Measurements from ENCODE around the gene EFHC1. TPM values are rescaled to one million over a fixed set of nuclear protein-coding genes. Genes with fewer than 3 reads are reported as not detected.

EFHC1 gene
- total and polyA plus RNA-seq, 8 donors = 14.6 to 73.0 (median 53.1) TPM

GRCh38 chr6:52491203-52492069 lies 71.3 kb downstream of the EFHC1 start:
- Histone ChIP-seq H3K4me1 (peaks cover 0 to 13% of the 10 kb centered on the region in 2 donors), H3K27me3 (no peaks in the 10 kb centered on the region), H3K4me3 (no peak overlapping the region), H3K27ac (peak overlapping the region in 1 of 2 donors; percentile 55), H3K36me3 (peaks cover 0 to 5% of the 10 kb centered on the region in 2 donors), H3K9me3 (no peaks in the 10 kb centered on the region)
- peak in 1 of 4 donors; percentile 43 for DNase-seq
- intact Hi-C loops (cut with DNase I) = no loop called here
- TF ChIP-seq CTCF (IDR thresholded peaks at IDR 0.05) = no peak
- ATAC-seq = no peak

DNA sequence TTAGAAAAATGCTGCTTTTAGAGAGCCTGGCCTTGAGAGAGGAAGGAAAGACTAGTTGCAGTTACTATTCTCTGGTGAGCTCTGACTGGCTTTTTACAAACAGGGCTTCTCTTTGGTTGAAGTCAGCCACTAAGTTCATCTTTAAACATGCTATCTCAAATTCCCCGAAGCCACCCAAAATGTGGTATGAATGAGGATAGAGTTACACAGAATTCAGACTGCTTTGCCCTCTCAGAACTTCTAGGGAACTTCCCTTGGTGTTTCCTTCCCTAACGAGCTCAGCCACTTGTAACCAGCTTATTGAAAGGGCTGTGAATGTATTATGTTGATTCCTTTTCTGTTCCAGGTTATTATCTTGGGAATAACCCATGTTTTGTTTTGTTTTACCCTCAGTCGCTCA lies 73.5 kb downstream of the EFHC1 start:
- H3K4me3 ChIP-seq = no peak overlapping the region
- intact Hi-C loops (cut with DNase I) = no loop called here
- DNase-seq = no peak
- H3K4me1 ChIP-seq = peaks cover 3 to 19% of the 10 kb centered on the region in 2 donors
- no peak for TF ChIP-seq CTCF (IDR thresholded peaks at IDR 0.05)
- ATAC-seq = no peak
- H3K27me3 ChIP-seq = no peaks in the 10 kb centered on the region
- no peak overlapping the region for H3K27ac ChIP-seq
- H3K9me3 ChIP-seq = no peaks in the 10 kb centered on the region
- peaks cover 0 to 5% of the 10 kb centered on the region in 2 donors for H3K36me3 ChIP-seq

GRCh38 chr6:52494298-52495072 lies 74.3 kb downstream of the EFHC1 start:
- intact Hi-C loops (cut with DNase I) = no loop called here

GRCh38 chr6:52495922-52496321 lies 75.8 kb downstream of the EFHC1 start:
- ATAC-seq = no peak
- Histone ChIP-seq H3K4me1 (peaks cover 3 to 15% of the 10 kb centered on the region in 2 donors), H3K27me3 (no peaks in the 10 kb centered on the region), H3K4me3 (no peak overlapping the region), H3K36me3 (peaks cover 0 to 10% of the 10 kb centered on the region in 2 donors), H3K9me3 (no peaks in the 10 kb centered on the region), H3K27ac (no peak overlapping the region)
- TF ChIP-seq CTCF (IDR thresholded peaks at IDR 0.05) = no peak
- intact Hi-C loops (cut with DNase I) = no loop called here
- no peak for DNase-seq

More at GRCh38 chr6:52494298-52495072, 74.3 kb downstream of the EFHC1 start:
- Histone ChIP-seq H3K4me1 (peaks cover 3 to 19% of the 10 kb centered on the region in 2 donors), H3K27ac (no peak overlapping the region), H3K27me3 (no peaks in the 10 kb centered on the region), H3K36me3 (peaks cover 0 to 5% of the 10 kb centered on the region in 2 donors), H3K4me3 (no peak overlapping the region), H3K9me3 (no peaks in the 10 kb centered on the region)
- ATAC-seq (no peak), DNase-seq (no peak)
- TF ChIP-seq CTCF (IDR thresholded peaks at IDR 0.05) = no peak

DNA sequence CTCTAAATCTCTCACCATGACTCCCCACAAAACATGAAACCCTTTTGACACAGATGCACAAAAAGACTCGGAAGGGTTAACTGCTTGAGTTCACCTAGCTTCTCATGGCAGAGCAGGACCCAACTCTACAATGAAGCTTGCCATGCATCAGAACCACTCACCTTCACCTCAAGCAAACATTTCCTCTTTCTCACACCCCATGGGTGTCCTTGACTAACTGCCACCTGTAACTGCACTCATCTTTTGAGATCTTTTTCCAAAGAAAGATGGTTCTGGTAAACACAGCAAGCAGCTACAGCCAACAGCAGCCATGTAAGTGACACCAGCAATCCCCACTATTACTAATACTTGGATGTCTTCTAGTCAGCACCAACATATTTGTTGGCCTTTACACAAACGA lies 76.5 kb downstream of the EFHC1 start:
- no peaks in the 10 kb centered on the region for H3K9me3 ChIP-seq
- H3K27ac ChIP-seq = no peak overlapping the region
- H3K4me3 ChIP-seq = no peak overlapping the region
- DNase-seq (no peak), ATAC-seq (no peak)
- peaks cover 0 to 10% of the 10 kb centered on the region in 2 donors for H3K36me3 ChIP-seq
- no peak for TF ChIP-seq CTCF (IDR thresholded peaks at IDR 0.05)
- intact Hi-C loops (cut with DNase I) = no loop called here
- H3K27me3 ChIP-seq = no peaks in the 10 kb centered on the region
- H3K4me1 ChIP-seq = peaks cover 3 to 11% of the 10 kb centered on the region in 2 donors
